Measurements from ENCODE around the gene CDC42.

DNA sequence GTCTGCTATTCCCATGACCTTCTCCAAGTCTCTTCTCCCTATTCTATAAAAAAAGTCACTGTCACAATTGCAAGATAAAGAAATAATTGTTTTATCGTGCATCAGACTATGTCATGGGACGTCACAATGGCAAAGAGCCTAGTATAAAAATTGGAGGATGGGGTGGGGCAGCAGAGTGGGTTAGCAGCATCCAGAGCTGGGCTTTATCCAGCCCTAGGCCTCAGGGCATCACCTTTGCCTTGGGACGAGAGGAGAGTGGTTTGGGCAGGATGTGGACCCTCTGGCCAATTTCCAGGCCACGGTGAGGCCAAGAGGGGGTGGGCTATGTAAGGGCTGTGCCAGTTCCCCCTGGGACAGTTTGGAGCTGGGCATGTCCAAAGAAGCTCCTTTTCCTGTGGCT is 64.7 kb downstream of the CDC42 start:
- TF ChIP-seq, protein P1, sequence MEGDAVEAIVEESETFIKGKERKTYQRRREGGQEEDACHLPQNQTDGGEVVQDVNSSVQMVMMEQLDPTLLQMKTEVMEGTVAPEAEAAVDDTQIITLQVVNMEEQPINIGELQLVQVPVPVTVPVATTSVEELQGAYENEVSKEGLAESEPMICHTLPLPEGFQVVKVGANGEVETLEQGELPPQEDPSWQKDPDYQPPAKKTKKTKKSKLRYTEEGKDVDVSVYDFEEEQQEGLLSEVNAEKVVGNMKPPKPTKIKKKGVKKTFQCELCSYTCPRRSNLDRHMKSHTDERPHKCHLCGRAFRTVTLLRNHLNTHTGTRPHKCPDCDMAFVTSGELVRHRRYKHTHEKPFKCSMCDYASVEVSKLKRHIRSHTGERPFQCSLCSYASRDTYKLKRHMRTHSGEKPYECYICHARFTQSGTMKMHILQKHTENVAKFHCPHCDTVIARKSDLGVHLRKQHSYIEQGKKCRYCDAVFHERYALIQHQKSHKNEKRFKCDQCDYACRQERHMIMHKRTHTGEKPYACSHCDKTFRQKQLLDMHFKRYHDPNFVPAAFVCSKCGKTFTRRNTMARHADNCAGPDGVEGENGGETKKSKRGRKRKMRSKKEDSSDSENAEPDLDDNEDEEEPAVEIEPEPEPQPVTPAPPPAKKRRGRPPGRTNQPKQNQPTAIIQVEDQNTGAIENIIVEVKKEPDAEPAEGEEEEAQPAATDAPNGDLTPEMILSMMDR (IDR thresholded peaks at IDR 0.05), result no peak
- no peak for TF ChIP-seq POLR2A (IDR thresholded peaks at IDR 0.05)
